GF-D8 (cell line): Measurements from ENCODE around the gene GSAP.
A peak's percentile ranks its signal among the peaks of the same experiment; 100 is the strongest.
"Not testable (repeated sequence)": the region's sequence is repeated elsewhere in the genome, so short reads cannot be mapped to it uniquely, and the experiment has no call there.

Experiments
- DNase-seq: peaks from one replicate; lab custom pipeline; 2025; lab: John Stamatoyannopoulos, UW

GSAP gene

DNA sequence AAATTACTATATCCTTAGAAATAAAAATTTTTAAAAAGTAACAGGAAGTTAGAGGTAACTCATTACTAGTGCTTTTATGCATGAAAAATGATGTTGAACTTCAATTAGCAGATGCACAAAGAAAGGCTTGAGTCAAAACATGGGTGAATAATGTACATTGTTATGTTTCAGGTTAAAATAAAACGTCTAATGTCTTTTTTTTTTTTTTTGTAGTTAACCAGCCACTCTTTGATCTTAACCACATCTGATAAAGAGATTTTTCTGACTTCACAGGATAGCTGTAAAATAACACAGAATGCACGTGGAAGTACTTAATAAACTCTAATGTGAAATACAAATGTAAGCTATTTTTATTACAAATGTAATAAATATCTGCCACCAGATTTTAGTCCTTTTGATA lies 61.7 kb downstream of the GSAP start:
- DNase-seq, result no peak

DNA sequence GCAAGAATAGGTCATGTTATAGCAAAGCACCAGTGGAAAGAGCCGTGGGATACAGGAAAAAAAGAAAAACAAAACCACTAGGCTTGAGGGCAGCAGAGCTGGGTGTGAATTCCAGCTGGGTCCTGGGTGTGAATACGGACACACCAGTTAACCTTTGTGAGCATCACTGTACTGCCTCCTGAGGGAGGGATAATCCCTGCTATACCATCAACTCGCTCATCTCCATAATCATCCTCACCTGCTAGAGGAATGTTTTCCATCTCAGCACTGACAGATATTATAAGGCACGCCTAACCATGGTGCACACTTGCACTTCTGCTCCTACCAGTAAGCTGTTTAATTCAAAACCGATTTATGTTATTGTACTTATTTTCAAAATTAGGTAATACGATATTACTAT lies 62.2 kb downstream of the GSAP start:
- DNase-seq, result no peak

DNA sequence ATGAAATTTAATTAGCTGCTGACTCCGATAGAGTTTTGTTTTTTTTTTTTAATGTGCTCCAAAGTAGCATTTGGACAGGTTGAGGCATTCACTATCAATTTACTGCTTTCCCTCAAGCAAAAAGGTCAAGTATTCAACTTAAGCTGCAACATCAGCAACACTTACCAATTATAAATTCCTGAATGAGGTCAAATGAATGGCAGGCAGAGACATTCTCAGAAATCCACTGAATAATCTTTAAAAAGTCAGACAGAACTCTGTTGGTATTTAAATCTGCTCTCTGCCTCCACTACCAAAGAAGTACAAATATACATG lies 62.8 kb downstream of the GSAP start:
- DNase-seq, result no peak

DNA sequence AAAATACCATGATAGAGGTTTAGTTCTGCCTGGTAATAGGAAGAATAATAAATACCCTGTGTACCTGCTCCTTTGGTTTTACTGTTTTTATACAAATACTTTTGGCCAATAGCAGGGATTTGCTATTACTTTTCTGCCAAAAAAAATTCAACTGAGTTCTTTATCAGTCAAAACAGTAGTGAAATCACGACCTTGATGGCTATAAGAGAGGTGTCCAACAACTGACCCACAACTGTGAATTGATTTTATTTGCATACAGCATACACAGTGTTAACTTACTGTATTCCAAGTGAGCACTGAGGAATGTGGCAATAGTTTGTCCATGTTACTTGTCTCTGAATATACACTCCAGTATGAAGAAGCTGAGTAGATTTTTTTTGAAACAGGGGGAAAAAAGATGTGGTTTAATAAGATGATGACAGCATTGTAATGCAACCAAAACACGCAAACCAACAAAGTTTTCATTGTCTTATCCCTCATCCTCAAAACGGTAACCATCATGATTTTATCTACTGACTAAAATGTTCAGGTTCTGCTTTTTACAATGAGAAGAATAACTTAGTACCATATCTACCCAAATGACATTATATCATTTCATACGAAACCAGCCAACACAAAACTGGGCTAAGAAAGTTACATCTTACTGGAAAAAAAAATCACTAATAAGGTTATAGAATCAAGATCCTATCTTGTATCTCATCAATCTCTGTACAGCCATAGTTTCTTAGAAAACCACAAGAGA lies 63.3 kb downstream of the GSAP start:
- DNase-seq, result peak; percentile 56

DNA sequence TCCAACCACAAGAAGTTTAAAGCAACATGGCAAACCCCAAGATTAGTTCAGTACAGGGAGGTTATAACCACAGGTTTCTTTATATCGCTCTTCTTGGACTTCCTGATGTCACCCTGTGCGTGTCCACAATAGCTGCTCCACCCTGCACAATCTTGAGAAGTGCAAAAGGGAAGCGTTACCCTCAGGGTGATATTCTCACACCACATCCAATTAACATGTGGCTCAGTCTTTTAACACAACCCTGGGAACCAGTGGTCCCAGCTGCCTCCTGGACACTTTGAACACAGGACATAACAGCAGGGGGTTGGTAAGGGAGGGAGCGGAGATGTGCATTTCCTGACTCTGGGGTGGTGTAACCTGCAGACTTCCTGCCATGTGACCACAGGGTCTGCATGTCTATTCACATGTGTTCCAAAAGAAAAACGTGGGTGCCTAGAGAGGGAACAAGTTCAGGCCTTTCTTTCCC lies 64.6 kb downstream of the GSAP start:
- DNase-seq, result peak; percentile 96

DNA sequence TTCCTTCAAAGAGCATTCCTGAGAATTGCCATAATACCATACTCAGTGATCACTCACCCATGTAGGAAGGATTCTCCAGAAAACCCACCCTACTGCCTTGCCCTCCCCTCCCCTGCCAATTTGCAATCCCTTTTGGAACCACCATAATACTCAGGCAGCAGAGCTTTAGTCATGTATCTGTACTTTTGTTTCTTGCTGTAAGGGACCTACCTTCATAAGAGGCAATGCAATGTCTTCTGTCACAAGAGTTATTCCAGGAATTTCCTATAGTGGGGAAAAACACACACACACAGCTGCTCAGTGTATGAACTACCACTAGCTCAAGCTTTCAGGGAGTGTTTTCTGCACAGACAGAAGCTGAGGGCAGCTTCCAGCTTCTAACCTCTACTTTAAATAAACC lies 67.0 kb downstream of the GSAP start:
- no peak for DNase-seq

DNA sequence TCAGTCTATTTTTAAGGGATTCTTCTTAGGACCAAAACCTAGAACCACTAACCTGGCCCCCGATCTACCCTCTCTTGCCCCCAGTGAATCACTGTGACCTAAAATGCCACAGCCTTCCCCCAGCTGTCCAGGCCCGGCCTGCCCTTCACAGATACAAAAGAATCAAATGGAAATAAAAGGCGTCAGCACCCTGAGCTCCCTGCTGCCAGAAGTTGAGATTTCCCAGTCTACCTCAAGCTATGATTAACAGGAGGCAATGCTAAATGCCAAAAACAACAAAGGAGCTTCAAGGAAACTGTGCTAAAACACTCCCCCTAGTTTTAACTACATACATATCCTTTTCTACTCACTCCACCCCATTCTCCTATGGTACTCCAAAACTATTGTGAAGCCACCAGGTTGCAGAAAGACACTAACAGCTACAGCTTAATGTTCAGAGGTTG lies 67.8 kb downstream of the GSAP start:
- no peak for DNase-seq

DNA sequence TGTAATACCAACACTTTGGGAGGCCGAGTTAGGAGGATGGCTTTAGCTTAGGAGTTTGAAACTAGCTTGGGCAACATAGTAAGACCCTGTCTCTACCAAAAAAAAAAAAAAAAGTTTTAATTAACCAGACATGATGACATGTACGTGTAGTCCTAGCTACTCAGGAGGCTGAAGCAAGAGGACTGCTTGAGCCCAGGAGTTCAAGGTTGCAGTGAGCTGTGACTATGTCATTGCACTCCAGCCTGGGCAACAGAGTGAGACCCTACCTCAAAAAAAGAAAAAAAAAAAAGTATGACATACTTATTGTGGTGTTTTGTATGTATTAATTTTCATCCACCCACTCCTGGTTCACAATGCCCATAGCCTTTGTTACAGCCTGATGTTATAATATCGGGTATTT lies 69.7 kb downstream of the GSAP start:
- DNase-seq, result no peak

DNA sequence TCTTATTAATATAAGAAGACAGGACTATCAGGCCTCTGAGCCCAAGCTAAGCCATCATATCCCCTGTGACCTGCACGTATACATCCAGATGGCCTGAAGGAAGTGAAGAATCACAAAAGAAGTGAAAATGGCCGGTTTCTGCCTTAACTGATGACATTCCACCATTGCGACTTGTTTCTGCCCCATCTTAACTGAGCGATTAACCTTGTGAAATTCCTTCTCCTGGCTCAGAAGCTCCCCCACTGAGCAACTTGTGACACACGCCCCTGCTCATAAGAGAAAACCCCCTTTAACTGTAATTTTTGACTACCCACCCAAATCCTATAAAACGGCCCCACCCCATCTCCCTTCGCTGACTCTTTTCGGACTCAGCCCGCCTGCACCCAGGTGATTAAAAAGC lies 70.7 kb downstream of the GSAP start:
- not testable (repeated sequence) for DNase-seq

DNA sequence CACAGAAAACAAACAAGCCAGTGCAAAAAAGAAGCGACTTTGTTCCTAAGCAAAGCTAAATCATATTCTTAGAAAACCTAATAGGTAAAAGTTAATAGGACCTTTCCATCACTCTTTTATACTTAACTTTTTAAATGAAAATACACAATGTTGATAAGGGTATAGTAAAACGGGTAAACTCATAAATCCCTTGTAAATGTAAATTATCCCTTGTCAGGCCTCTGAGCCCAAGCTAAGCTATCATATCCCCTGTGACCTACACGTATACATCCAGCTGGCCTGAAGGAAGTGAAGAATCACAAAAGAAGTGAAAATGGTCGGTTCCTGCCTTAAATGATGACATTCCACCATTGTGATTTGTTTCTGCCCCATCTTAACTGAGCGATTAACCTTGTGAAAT lies 76.4 kb downstream of the GSAP start:
- DNase-seq, result no peak

DNA sequence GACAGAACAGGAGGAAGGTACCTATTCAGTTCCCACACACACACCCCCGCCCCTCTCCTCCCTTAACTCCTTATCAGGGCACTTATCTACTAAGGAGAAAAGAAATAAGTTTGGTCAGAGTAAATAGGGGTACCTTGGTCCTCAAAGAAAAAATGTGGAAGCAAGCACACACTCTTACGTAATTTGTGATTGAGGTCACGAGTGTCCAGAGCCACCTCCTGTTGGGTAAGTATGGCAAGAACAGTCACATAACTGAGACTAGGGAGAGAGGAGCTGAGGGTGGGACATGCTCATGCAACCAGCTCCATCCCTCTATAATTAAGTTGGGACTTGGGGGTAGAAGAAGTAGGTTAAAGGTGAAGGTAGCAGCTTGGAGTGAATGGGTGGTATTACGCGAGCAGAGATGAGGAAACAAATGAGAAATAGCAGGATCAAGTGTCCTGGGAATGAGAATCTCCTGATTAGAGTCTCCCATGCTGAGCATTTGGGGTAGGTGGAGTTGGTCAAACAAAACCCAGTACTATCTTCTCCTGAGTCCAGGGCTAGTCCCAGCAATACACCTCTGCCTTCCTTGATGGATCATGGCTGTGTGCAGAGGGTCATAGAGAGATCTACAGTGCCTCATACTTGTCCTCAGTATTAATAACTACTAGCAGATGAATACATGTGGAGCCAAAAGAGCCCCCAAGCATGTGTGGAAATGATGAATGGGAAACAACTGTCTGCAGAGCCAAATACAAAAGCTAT lies 77.1 kb downstream of the GSAP start:
- peak; percentile 17 for DNase-seq

DNA sequence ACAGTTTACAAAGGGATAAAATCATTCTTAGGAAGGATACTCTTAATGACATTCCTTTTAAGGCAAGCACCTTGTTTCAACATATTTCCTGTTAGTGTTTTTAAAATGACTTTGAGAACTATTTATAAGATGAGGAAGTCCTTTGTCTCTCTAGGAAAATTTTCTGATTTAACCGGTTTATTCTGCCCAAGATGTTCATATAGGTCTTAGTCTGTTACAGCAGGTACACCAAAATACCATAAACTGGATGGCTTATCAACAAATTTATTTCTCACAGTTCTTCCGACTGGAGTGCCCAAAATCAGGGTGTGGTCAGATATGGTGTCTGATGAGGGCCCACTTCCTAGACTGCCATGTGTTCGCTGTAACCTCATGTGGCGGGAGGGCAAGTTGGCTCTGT lies 77.9 kb downstream of the GSAP start:
- DNase-seq, result peak; percentile 60

DNA sequence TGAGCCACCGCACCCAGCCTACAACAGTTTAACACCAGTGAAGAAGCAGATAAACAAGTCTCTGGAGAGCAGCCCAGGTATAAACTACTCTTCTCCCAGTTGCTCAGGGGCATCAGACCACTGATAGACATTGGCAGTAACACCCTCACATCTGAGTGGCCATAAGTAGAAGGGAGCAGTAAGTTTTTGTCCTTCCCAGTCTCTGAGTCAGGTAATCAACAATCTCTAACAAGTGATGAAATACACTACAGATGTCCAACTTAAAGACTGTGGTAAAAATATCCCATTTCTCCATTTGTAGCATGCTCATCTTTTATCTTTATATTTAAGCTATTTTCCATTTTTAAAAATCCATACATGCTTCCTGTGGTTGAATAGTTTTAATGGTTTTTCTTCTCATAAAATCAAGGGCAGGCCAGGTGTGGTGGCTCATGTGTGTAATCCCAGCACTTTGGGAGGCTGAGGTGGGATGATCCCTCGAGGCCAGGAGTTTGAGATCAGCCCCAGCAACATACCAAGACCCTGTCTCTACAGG lies 78.6 kb downstream of the GSAP start:
- DNase-seq, result no peak

DNA sequence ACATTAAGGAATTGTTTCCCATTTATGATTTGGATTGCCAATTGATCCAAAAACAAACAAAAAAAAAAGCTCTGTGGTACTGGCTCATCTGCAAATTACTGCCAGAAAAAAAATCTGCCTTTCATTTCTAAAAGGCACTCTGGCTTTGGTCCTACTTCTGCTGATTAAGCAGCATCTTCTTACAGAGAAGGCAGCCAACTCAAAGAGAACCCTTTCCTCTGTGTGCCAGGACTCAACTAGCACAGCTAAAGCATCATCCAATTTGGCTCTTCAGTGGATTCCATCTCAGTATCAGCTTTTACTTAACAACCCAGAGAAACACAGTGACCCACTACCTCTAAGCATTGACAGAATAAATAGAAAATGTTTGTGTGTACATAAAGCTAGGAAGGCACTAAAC lies 80.6 kb downstream of the GSAP start:
- DNase-seq, result no peak

DNA sequence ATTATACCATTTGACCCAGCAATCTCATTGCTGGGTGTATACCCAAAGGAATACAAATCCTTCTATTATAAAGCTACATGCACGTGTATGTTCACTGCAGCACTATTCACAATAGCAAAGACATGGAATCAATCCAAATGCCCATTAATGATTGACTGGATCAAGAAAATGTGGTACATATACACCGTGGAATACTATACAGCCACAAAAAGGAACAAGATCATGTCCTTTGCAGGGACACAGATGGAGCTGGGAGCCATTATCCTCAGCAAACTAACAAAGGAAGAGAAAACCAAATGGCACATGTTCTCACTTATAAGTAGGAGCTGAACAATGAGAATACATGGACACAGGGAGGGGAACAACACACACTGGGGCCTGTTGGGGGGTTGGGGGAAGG lies 82.1 kb downstream of the GSAP start:
- not testable (repeated sequence) for DNase-seq

DNA sequence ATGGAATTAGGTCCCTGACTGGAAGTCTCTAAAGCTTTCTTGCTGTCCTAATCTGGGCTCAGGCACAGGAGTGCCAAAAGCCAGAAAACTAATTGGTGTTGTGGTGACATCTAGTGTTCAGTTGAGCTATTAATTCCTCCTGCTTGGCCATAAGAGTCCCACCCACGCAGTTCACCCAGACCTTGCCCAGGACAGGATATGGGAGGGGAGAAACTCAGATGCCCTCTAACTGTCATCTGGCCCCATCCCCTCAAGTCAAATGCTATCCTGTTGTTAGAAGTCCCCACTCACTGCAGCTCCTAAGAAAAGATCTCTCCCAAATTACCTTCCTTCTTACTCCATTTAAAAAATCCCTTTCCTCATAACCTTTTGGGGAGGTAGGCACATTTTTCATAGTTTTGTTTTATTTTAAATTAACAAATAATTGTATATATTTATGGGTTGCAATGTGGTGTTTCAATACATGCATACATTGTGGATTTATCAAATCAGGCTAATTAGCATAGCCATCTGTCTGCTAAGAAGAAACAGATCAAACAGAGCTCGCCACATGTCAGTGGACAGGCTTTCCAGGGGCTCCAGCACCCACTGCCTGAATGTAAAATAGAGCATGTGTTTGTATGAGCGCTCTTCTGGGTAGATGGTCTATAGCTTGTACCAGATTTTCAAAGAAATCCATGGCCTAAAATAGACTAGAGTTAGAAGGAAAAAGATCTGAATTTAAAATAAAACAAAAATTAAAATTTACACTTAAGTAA lies 84.0 kb downstream of the GSAP start:
- peak; percentile 81 for DNase-seq

DNA sequence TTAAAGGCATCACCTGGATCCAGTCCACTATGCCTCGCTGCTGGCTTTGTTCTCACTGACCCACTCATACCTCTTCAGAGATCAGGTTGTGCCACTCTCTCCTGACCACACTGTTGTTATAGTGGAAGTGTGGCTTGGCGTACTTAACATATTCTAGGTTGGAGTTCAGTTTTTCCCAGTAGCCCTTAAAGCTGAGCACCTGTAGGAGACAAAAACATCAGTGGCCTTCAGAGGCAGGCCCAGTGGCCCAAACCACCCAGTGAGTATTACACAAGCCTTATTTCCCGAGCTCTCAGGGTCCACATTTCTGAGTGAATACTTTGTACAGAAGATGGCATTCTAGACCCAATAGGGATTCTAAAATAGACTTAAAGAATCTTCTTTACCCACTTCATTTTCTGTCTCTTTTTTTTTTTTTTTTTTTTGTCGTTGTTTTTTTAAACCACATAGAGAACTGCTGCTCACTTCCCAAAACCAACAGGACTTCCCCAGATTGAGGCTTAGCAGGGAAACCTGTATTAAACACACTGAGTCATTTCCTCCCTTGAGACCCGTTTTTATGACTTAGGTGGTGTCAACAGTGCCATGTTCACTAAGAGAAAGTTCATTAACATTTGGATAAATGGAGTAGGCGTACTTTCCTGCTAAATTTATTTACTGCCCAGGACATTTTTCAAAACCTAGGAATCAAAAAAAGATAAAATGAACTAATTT lies 85.8 kb downstream of the GSAP start:
- DNase-seq, result peak; percentile 92

DNA sequence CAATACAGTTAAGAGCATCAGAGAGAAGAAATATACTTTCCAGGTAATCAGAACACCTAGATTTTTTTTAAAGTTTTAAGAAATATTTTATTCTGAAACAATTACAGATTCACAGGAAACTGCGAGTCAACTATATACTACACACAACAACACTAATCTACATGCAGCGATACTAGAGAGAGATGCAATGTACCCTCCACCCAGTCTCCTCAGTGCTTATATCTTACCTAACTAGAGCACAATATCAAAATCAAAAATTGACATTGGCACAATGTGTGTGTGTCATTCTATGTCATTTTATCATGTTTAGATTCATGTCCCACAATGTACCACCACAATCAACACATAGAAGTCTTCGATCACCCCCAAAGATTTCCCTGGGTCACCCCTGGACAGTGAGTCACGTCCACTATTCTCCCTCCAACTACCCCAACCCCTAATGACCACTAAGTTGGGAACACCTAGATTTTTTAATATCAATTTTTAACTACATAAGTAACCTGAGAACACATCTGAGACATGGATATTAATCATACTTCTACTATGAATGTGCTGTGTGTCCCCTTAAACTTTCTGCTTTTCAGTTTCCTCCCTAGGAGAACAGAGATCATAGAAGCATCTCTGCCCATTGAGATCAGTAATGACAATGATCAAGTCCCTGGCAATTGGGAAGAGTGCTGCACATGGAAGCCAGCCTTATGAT lies 86.5 kb downstream of the GSAP start:
- DNase-seq, result no peak

DNA sequence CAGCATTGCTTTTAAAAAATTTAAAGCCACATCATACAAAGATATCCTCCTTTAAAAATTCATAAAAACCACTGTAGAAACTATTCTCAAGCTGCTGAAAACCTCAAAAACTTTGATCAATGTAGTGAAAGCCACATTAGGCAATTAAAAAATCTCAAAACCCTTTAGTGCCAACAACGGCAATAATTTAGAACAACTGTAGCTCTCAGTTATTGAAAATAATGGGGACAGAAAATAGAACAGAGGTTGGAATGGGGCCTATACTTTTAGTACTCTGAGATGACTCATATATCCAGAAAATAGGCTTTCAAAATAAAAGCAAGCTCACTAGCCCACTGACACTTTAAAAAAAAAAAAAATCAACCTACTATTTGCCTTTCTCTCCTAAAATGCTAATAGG lies 87.5 kb downstream of the GSAP start:
- no peak for DNase-seq

DNA sequence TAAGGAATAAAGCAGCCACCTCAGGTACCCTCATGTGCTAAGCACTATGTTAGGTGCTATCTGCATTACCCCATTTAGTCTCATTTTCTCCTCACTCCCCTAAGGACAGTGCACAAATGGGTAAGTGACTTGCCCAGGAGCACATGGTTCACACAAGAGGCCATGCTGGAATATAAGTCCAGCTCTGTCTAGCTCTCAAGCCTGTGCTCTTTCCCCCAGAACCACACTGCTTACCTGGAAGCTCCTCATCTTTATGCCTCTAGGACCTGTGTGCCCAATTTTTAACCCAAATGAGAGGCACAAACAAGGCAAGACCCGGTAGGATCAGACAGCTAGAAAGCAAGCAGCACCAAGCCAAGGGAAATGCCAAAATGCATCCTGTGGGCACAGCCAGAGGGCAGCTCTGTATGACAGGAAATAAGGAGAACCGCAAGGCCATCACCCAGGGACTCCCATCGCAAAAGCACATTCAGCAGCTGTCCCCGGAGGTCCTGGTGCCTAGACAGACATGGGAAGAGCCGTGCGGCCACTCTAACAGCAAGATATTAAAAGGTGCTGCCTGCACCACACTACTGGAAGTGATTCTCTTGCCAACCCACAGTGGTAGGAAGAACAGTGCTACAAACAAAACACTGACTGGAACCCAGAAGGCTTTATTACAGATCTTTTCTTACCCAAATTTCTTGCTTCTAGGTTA lies 88.1 kb downstream of the GSAP start:
- peak; percentile 53 for DNase-seq
